GM23338 (cell line): Measurements from ENCODE around the gene CYB5D1. TPM values are rescaled to one million over a fixed set of nuclear protein-coding genes. Genes with fewer than 3 reads are reported as not detected.

ENCODE experiments used
- CTCF ChIP-seq, 2 experiments: fragments of 200-600 bp in 1 of 2; sonication (generic) in 1 of 2; conservative IDR thresholded peaks; 2 replicates each; pipeline versions ENCODE4 v1.5.1 to v1.6.1; 2016 to 2017; ENCODE audit warnings: antibody characterized with exemption in 2 of 2, low read depth in 2 of 2, mild to moderate bottlenecking in 2 of 2, moderate library complexity in 1 of 2
- EZH2 ChIP-seq: fragments of 200-600 bp; sonication (generic); IDR thresholded peaks from one replicate; pipeline ENCODE4 v1.8.0; 2017; ENCODE audit warnings: antibody characterized with exemption, mild to moderate bottlenecking, low read depth; ENCODE audit not compliant: unreplicated experiment
- JUNB ChIP-seq: IDR thresholded peaks from one replicate; pipeline ENCODE4 v1.6.1; 2016; ENCODE audit warnings: antibody characterized with exemption; ENCODE audit not compliant: unreplicated experiment
- REST ChIP-seq: IDR thresholded peaks from one replicate; pipeline ENCODE4 v1.6.1; 2018; ENCODE audit warnings: antibody characterized with exemption; ENCODE audit not compliant: unreplicated experiment
- ZNF114 ChIP-seq: fragments of 250-450 bp; sonication (Bioruptor Pico); IDR thresholded peaks from 2 replicates; pipeline ENCODE4 v1.5.0; 2020; ENCODE audit warnings: mild to moderate bottlenecking, moderate library complexity
- ZNF462 ChIP-seq: fragments of 250-450 bp; sonication (Bioruptor Pico); IDR thresholded peaks from 2 replicates; pipeline ENCODE4 v1.5.0; 2020; ENCODE audit warnings: mild to moderate bottlenecking, moderate library complexity
- polyA plus RNA-seq: library from polyadenylated mRNA; unstranded; fragments of >200 nt; fragmentation: Nextera tagmentation; extraction: Ambion mirVana; gene quantifications from 2 replicates; pipeline ENCODE4 v1.2.1, GENCODE V29; 2016
- total RNA-seq: library from RNA; depleted of rRNA; stranded (reverse); fragments of >200 nt; shearing (Covaris generic); gene quantifications from 2 replicates; pipeline ENCODE4 v1.2.3, GENCODE V29; 2014

The CYB5D1 gene
- total and polyA plus RNA-seq, 2 experiments from 2014 or later = 3.5 to 8.4 TPM

GRCh38 chr17:7824021-7824924, 33.5 kb upstream of the CYB5D1 start (continued):
- no peak for TF ChIP-seq ZNF462 (CRISPR knock-in tag)
- TF ChIP-seq JUNB = no peak
- no peak for TF ChIP-seq REST
- TF ChIP-seq CTCF (conservative IDR thresholded peaks at IDR 0.05; ENCODE audit: low read depth in 2 of 2) = no peak
- no peak for TF ChIP-seq ZNF114
- TF ChIP-seq EZH2 = no peak
